ENCODE results near the gene ALX3.

The ALX3 gene

DNA sequence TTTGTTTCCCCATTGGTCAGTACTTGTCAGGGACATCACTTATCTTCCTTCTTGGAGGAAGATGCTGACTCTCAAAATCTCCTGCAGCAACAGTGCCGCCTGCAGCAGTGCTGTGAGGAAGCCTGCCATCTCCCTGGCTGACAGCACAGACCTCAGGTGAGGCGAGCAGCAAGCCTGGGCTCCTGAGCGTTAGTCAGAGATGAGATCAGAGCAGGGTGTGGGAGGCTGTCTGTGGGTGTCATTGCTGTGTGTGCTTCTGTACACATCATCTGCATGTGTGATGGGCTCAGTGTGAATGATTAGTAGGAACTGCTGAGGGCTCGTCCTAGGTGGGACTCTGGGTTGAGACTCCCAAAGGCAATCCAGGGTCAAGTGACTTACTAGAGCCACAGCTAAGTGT, 29.9 kb downstream of the ALX3 start:
- no peak overlapping the region for H3K4me3 Mint-ChIP-seq
- H3K9me3 Mint-ChIP-seq: no peaks in the 10 kb centered on the region
- peaks cover 6% of the 10 kb centered on the region for H3K4me1 Mint-ChIP-seq
- H3K27ac Mint-ChIP-seq: no peak overlapping the region
- peaks cover 72% of the 10 kb centered on the region for H3K36me3 Mint-ChIP-seq (ENCODE audit: low read depth)
- no peaks in the 10 kb centered on the region for H3K27me3 Mint-ChIP-seq (ENCODE audit: low read depth)
- TF ChIP-seq, protein P1, sequence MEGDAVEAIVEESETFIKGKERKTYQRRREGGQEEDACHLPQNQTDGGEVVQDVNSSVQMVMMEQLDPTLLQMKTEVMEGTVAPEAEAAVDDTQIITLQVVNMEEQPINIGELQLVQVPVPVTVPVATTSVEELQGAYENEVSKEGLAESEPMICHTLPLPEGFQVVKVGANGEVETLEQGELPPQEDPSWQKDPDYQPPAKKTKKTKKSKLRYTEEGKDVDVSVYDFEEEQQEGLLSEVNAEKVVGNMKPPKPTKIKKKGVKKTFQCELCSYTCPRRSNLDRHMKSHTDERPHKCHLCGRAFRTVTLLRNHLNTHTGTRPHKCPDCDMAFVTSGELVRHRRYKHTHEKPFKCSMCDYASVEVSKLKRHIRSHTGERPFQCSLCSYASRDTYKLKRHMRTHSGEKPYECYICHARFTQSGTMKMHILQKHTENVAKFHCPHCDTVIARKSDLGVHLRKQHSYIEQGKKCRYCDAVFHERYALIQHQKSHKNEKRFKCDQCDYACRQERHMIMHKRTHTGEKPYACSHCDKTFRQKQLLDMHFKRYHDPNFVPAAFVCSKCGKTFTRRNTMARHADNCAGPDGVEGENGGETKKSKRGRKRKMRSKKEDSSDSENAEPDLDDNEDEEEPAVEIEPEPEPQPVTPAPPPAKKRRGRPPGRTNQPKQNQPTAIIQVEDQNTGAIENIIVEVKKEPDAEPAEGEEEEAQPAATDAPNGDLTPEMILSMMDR (IDR thresholded peaks at IDR 0.05; ENCODE audit: unreplicated experiment in 3 of 3): no peak

DNA sequence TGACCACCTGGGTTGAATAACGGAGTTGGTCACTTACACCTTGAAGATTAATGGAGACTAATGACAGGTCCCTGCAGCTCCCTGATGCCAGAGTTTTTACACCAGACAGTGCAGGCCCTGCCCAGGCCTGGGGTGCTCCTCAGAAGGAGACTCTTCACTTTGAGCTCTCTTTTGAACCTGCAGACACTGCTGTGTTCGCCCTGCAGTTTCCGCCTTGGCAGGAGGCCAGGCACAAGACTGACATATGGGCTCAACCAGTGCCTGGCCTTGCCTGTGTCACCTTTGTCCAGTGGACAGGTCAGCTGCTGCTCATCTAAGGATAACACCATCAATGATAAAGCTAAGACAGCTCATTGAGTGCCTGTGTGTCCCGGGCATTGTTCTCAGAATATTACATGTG, 30.8 kb downstream of the ALX3 start:
- Mint-ChIP-seq H3K27me3 (ENCODE audit: low read depth) (no peaks in the 10 kb centered on the region), H3K4me1 (peaks cover 9% of the 10 kb centered on the region), H3K36me3 (ENCODE audit: low read depth) (peaks cover 64% of the 10 kb centered on the region), H3K27ac (no peak overlapping the region), H3K9me3 (no peaks in the 10 kb centered on the region), H3K4me3 (no peak overlapping the region)
- TF ChIP-seq, protein P1 (IDR thresholded peaks at IDR 0.05; ENCODE audit: unreplicated experiment in 3 of 3): no peak

DNA sequence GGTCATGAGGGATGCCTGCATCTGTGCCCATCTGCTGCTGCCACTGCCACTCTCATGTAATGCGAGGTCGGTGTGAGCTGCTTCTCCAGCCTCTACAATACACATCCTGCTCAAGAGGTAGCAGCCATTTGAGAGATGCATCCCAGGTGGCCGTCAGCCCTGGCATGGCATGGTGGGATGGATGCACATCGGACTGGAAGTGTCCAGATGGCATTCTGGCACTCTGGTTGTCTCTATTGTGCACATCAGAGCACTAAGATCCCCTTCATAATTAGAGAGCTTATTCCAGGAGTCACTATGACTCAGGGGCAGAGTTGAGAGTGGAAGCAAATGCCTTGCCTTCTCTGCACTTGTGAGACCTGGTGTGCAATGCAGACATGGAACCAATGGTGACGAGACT, 32.2 kb downstream of the ALX3 start:
- Mint-ChIP-seq H3K9me3 (no peaks in the 10 kb centered on the region), H3K36me3 (ENCODE audit: low read depth) (peaks cover 54% of the 10 kb centered on the region), H3K27ac (no peak overlapping the region), H3K27me3 (ENCODE audit: low read depth) (no peaks in the 10 kb centered on the region), H3K4me3 (no peak overlapping the region), H3K4me1 (peaks cover 19% of the 10 kb centered on the region)
- TF ChIP-seq, protein P1 (IDR thresholded peaks at IDR 0.05; ENCODE audit: unreplicated experiment in 3 of 3): no peak

DNA sequence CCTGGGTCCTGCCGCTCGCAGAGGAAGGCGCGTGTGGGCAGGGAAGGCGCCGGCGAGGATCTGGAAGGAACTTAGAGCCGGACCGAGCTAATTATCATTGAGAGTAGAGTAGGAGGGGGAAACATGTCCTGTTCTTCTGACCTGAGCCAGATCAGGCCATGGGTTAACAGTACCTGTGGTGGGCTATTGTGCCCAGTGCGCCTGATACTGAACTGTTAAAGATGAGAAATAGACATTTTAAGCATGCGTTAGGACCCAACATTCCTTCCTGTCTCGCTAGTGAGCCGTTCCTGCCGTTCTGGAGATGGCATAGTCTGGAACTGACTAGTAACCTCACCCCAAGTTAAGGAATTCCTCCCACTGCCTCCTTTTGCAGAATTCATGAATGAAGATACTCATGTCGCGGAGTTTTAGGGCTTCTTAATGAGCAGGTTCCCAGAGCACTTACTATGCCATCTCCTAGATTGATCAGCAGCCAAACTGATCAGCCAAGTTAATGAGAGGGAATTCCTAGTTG, 35.2 kb downstream of the ALX3 start:
- peaks cover 19% of the 10 kb centered on the region for H3K4me1 Mint-ChIP-seq
- peaks cover 26% of the 10 kb centered on the region for H3K36me3 Mint-ChIP-seq (ENCODE audit: low read depth)
- H3K4me3 Mint-ChIP-seq: peak overlapping the region; percentile 93 to 94 (median 94)
- peak overlapping the region; percentile 24 to 94 (median 88) for H3K27ac Mint-ChIP-seq
- no peaks in the 10 kb centered on the region for H3K9me3 Mint-ChIP-seq
- peaks cover 5% of the 10 kb centered on the region for H3K27me3 Mint-ChIP-seq (ENCODE audit: low read depth)
- TF ChIP-seq, protein P1 (IDR thresholded peaks at IDR 0.05; ENCODE audit: unreplicated experiment in 3 of 3): no peak

DNA sequence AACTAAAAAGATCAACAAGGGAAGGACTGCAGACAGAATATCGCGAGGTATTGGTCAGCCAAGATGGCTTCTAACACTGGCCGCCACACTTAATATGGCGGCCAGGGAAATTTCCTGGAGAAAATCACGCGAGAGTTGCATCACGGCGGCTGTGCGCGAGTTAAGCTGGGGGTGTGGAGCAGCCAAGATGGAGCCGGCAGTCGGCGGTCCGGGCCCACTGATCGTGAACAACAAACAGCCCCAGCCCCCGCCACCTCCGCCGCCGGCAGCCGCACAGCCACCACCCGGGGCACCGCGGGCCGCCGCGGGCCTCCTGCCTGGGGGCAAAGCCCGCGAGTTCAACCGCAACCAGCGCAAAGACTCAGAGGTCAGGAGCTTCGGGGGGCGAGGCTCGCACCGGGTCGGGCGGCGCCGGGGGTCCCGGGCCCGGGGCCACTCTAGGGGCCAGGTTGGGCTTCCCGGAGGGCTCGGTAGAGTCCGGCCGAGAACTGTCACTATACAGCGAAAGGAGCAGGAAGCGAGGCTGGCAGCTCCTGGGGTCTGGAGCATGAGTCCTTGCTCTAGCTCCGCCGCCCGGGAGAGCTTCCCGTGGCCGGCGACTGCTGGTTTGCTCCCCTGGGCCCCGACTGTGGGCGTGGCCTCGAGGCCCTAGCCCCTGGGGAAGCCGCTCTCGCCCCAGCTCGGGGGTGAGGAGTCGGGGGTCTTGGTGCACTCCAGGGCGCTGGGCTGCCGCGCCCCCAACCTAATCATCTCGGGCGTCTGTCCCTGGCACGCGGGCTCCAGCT, 35.8 kb downstream of the ALX3 start, which contains the start of gene STRIP1:
TSS of gene STRIP1 (plus strand) at position 174 of the 785 bp plus-strand sequence. CDS start at position 188, 14 bp downstream.
- Mint-ChIP-seq H3K9me3 (no peaks in the 10 kb centered on the region), H3K27ac (peak within 1 kb of the TSS; percentile 87 to 96 (median 94)), H3K4me1 (peaks cover 19% of the 10 kb centered on the region), H3K4me3 (peak within 1 kb of the TSS; percentile 93 to 100 (median 99)), H3K36me3 (ENCODE audit: low read depth) (peaks cover 21% of the 10 kb centered on the region), H3K27me3 (ENCODE audit: low read depth) (peaks cover 5% of the 10 kb centered on the region)
- TF ChIP-seq, protein P1 (IDR thresholded peaks at IDR 0.05; ENCODE audit: unreplicated experiment in 3 of 3): no peak

Measured in nephron (organoid).